ENCODE data around the gene CDH23. TPM values are rescaled to one million over a fixed set of nuclear protein-coding genes. Genes with fewer than 3 reads are reported as not detected.

The CDH23 gene
- total RNA-seq, 2 donors from 2014 or later, result 28.5 to 58.7 TPM

DNA sequence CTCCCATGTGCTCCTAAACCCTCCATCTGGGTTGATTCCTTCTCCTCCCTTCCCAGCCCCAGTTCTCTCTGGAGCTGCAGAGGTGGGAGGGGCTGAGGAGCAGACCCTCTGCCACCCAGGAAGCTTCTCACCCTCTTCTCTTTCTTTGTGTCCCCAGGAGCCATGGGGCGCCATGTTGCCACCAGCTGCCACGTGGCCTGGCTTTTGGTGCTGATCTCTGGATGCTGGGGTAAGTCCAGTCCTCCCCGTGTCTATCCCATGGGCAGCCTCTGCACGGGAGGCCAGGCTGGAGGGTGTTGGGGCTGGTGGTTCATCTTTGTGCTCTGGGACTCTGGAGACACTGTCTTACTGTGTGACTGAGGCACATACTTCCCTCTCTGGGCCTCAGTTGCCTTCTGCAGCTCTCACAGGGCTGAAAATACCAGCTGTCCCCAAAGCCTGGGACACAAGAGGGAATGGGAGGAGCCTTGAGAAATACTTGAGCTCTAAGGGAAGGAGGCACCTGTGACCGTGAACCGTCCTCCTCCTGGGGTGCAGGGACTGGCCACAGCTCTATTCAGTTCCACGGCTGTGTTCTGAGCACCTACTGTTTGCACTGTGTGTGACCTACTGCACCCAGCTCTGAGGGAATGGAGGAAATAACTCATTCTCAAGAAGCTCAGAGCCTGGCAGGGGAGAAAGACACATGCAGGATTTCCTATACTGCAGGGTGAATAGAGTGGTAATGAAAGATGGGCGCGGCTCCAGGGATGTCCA, 43.1 kb downstream of the CDH23 start:
- no peaks in the 10 kb centered on the region for H3K4me1 ChIP-seq
- intact Hi-C loops (cut with DNase I), result no loop called here
- DNase-seq (no peak), ATAC-seq (no peak)
- TF ChIP-seq, protein P1, sequence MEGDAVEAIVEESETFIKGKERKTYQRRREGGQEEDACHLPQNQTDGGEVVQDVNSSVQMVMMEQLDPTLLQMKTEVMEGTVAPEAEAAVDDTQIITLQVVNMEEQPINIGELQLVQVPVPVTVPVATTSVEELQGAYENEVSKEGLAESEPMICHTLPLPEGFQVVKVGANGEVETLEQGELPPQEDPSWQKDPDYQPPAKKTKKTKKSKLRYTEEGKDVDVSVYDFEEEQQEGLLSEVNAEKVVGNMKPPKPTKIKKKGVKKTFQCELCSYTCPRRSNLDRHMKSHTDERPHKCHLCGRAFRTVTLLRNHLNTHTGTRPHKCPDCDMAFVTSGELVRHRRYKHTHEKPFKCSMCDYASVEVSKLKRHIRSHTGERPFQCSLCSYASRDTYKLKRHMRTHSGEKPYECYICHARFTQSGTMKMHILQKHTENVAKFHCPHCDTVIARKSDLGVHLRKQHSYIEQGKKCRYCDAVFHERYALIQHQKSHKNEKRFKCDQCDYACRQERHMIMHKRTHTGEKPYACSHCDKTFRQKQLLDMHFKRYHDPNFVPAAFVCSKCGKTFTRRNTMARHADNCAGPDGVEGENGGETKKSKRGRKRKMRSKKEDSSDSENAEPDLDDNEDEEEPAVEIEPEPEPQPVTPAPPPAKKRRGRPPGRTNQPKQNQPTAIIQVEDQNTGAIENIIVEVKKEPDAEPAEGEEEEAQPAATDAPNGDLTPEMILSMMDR (IDR thresholded peaks at IDR 0.05), result no peak
- TF ChIP-seq POLR2A (IDR thresholded peaks at IDR 0.05), result no peak
- WGBS, 2 donors, result 59 to 80% methylated on average over 9 of the region's 9 CpGs
- no peak overlapping the region for H3K4me3 ChIP-seq
- H3K9me3 ChIP-seq, result no peaks in the 10 kb centered on the region
- no peak overlapping the region for H3K27ac ChIP-seq
- H3K36me3 ChIP-seq (replicated peaks in 1 of 2; ENCODE audit: insufficient read depth in 1 of 2, low read depth in 2 of 2), result no peaks in the 10 kb centered on the region
- no peaks in the 10 kb centered on the region for H3K27me3 ChIP-seq

DNA sequence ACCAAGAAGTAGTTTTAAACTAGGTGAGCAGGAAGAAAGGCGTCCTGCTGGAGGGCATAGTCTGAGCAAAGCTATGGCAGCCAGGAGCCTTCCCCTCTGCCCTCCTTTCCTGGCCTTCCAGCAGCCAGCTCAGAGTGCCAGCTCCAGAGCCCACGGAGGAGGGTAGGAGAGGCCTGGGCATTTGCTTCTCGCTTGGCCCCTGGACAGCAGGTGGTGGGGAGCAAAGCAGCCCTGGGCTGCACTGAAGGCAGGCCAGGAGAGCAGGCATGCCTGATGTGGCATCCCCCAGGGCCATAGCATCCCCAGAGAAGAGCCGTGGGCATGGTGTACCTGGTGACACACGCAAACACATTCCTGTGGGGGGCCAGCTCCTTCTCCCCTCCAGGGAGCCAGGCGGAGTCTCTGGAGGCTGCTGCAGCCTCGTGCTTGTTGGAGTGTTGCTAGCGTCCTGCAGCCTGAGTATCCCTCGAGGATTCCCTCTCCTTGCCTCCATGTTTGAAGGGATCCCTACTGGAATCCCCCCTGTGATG, 43.9 kb downstream of the CDH23 start:
- H3K36me3 ChIP-seq (replicated peaks in 1 of 2; ENCODE audit: insufficient read depth in 1 of 2, low read depth in 2 of 2), result no peaks in the 10 kb centered on the region
- no peaks in the 10 kb centered on the region for H3K9me3 ChIP-seq
- ATAC-seq (no peak), DNase-seq (no peak)
- H3K27me3 ChIP-seq, result no peaks in the 10 kb centered on the region
- H3K4me3 ChIP-seq, result no peak overlapping the region
- 70 to 71% methylated on average over 2 to 9 of the region's 9 CpGs for WGBS, 2 donors
- intact Hi-C loops (cut with DNase I), result no loop called here
- no peaks in the 10 kb centered on the region for H3K4me1 ChIP-seq
- no peak overlapping the region for H3K27ac ChIP-seq
- TF ChIP-seq, protein P1 (IDR thresholded peaks at IDR 0.05), result no peak
- no peak for TF ChIP-seq POLR2A (IDR thresholded peaks at IDR 0.05)

DNA sequence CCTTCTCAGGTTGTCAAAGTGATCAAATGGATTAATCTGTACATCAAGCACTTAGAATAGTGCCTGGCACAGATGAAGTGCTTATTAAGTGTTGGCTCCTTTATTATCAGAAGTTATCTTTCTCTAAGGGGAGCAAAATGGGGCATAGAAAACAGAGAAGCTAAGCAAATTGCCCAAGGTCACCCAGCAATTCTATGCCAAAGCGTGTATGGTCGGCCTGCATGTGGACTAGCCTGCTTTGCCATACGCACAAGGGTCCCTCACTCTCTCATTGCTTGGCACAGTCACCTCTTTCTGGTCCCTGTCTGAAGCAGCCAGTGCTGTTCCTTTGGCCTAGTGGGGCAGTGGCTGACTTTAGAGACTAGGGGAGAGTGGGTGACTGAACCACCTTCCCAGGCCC, 45.3 kb downstream of the CDH23 start:
- Histone ChIP-seq H3K27ac (no peak overlapping the region), H3K4me3 (no peak overlapping the region), H3K4me1 (no peaks in the 10 kb centered on the region), H3K9me3 (no peaks in the 10 kb centered on the region), H3K36me3 (replicated peaks in 1 of 2; ENCODE audit: insufficient read depth in 1 of 2, low read depth in 2 of 2) (no peaks in the 10 kb centered on the region), H3K27me3 (no peaks in the 10 kb centered on the region)
- TF ChIP-seq, protein P1 (IDR thresholded peaks at IDR 0.05), result no peak
- TF ChIP-seq POLR2A (IDR thresholded peaks at IDR 0.05), result no peak
- ATAC-seq (no peak), DNase-seq (no peak)
- WGBS, 2 donors, result 52 to 74% methylated on average over 3 of the region's 3 CpGs
- intact Hi-C loops (cut with DNase I), result no loop called here

DNA sequence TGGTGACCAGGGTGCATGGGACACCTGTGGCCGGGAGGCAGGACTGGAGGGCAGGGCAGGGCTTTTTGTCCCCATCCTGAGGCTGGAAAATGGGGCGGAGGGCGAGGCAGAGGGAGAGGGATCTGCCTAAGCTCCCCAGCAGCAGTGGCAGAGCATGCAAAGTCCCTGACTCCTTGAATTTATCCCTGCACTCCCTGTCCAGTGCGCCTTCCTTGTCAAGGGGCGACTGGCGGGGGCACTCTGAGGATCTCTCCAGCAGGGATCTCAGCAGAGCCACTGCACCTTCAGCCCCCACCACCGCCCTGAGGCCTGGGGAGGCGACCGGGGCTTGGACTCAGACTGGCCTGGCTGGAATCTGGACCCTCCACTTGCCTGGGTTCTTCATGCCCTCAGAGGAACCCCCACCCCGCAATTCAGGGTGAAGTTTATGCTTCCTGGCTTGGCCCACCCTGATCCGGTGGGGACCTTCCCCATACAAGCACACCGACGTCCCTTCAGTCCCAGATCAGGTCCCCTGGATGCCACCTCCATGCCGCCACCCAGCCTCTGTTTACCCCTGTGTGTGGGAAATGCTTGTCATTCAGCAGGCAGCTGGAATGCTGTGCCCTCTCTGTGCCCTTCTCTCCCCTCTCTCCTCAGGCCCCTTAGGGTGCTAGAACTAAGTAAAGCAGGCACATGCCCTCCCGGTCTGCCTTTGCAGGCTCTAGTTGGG, 46.3 kb downstream of the CDH23 start:
- intact Hi-C loops (cut with DNase I), result no loop called here
- WGBS, 2 donors, result 78 to 87% methylated on average over 8 to 15 of the region's 15 CpGs
- Histone ChIP-seq H3K36me3 (replicated peaks in 1 of 2; ENCODE audit: insufficient read depth in 1 of 2, low read depth in 2 of 2) (no peaks in the 10 kb centered on the region), H3K27me3 (no peaks in the 10 kb centered on the region), H3K9me3 (no peaks in the 10 kb centered on the region), H3K4me1 (no peaks in the 10 kb centered on the region), H3K27ac (no peak overlapping the region), H3K4me3 (no peak overlapping the region)
- ATAC-seq (no peak), DNase-seq (no peak)
- TF ChIP-seq, protein P1 (IDR thresholded peaks at IDR 0.05), result no peak
- TF ChIP-seq POLR2A (IDR thresholded peaks at IDR 0.05), result no peak
